Endothelial cell of umbilical vein (primary cell): ENCODE data around the gene DNAH6. TPM values are rescaled to one million over a fixed set of nuclear protein-coding genes. Genes with fewer than 3 reads are reported as not detected.

Experiments used
- BruUV-seq: library from RNA; stranded (reverse); fragments of 400-500 nt; replicated peaks from 2 replicates; lab custom pipeline; 2021; lab: Mats Ljungman, UMichigan
- CTCF ChIA-PET: fragments of 300-600, 350-600 bp; sonication (Branson Sonifier 250); formaldehyde crosslinking; loops from one replicate; lab custom pipeline; 2021; ENCODE audit warnings: antibody characterized with exemption, inconsistent platforms; lab: Charles Lee
- POLR2A ChIA-PET: fragments of 300-600, 350-600 bp; sonication (Branson Sonifier 250); formaldehyde crosslinking; loops from one replicate; lab custom pipeline; 2021; ENCODE audit warnings: antibody characterized with exemption, inconsistent platforms; lab: Charles Lee
- DNase-seq: peaks from one replicate; pipeline ENCODE4 v3.0.0-alpha.2; 2011; ENCODE audit warnings: low read depth, low spot score
- FAIRE-seq: peaks from 2 replicates; lab custom pipeline; 2011; peaks lifted over from hg19 to GRCh38; lab: Jason Lieb, UNC
- H2AFZ ChIP-seq: 2 replicates; pipeline ENCODE4 v1.6.0; 2012; ENCODE audit warnings: low read depth, low read length, control low read depth, inconsistent platforms
- H3K27ac ChIP-seq: 2 replicates; pipeline ENCODE4 v1.5.1; 2011; ENCODE audit warnings: low read depth, mild to moderate bottlenecking, control low read depth, low read length, moderate library complexity; ENCODE audit not compliant: insufficient read depth
- H3K27me3 ChIP-seq, 2 experiments: 2 replicates each; pipeline versions ENCODE4 v1.6.0 to v1.6.1; 2011; ENCODE audit warnings: low read length in 2 of 2, mixed read lengths in 1 of 2; ENCODE audit not compliant: control insufficient read depth in 2 of 2, insufficient read depth in 2 of 2
- H3K36me3 ChIP-seq, 2 experiments: 2 replicates in 1 of 2; 3 replicates in 1 of 2; pipeline ENCODE4 v1.5.1; 2011; ENCODE audit warnings: low read length in 2 of 2, mild to moderate bottlenecking in 1 of 2, moderate library complexity in 1 of 2; ENCODE audit not compliant: control insufficient read depth in 2 of 2, insufficient read depth in 2 of 2; ENCODE audit errors: extremely low read depth in 1 of 2
- H3K4me1 ChIP-seq: 3 replicates; pipeline ENCODE4 v1.5.1; 2011; ENCODE audit warnings: mild to moderate bottlenecking, low read length; ENCODE audit not compliant: control insufficient read depth, insufficient read depth; ENCODE audit errors: extremely low read depth
- H3K4me2 ChIP-seq: 2 replicates; pipeline ENCODE4 v1.6.1; 2011; ENCODE audit warnings: low read length, control low read depth, mixed read lengths; ENCODE audit not compliant: insufficient read depth
- H3K4me3 ChIP-seq, 3 experiments: fragments of 200-600 bp in 1 of 3; sonication (generic), shearing (Covaris generic) in 1 of 3; replicated peaks in 1 of 3; 2 replicates each; pipeline ENCODE4 v1.5.1; 2011 to 2016; ENCODE audit warnings: control low read depth in 3 of 3, low read length in 3 of 3, mild to moderate bottlenecking in 2 of 3, inconsistent platforms in 1 of 3, low read depth in 1 of 3, moderate library complexity in 1 of 3; ENCODE audit not compliant: insufficient read depth in 1 of 3
- H3K79me2 ChIP-seq: 2 replicates; pipeline ENCODE4 v1.6.0; 2012; ENCODE audit warnings: low read length, inconsistent platforms; ENCODE audit not compliant: control insufficient read depth, insufficient read depth
- H3K9ac ChIP-seq: replicated peaks from 2 replicates; pipeline ENCODE3; 2011; ENCODE audit warnings: low read length, control low read depth; ENCODE audit not compliant: insufficient read depth; ENCODE audit errors: extremely low read depth
- H3K9me1 ChIP-seq: replicated peaks from 3 replicates; pipeline ENCODE4 v1.6.0; 2011; ENCODE audit warnings: mild to moderate bottlenecking, low read length; ENCODE audit not compliant: control insufficient read depth, insufficient read depth; ENCODE audit errors: extremely low read depth
- H3K9me3 ChIP-seq: replicated peaks from 2 replicates; pipeline ENCODE4 v1.5.1; 2012; ENCODE audit warnings: low read length, inconsistent platforms; ENCODE audit not compliant: control insufficient read depth, insufficient read depth
- H4K20me1 ChIP-seq: replicated peaks from 2 replicates; pipeline ENCODE3; 2011; ENCODE audit warnings: mild to moderate bottlenecking, low read length; ENCODE audit not compliant: control insufficient read depth, insufficient read depth; ENCODE audit errors: extremely low read depth
- CTCF ChIP-seq, 2 donors: IDR thresholded peaks; 1 replicate in 1 of 2; 2 replicates in 1 of 2; pipeline ENCODE4 v1.5.1; 2011; ENCODE audit warnings: low read length in 2 of 2, mild to moderate bottlenecking in 2 of 2, moderate library complexity in 2 of 2, control low read depth in 1 of 2, inconsistent platforms in 1 of 2, low read depth in 1 of 2; ENCODE audit not compliant: insufficient read depth in 1 of 2; ENCODE audit errors: extremely low read depth in 1 of 2
- EZH2 ChIP-seq: IDR thresholded peaks from 2 replicates; pipeline ENCODE4 v1.6.1; 2012; ENCODE audit warnings: borderline replicate concordance, low read depth, mild to moderate bottlenecking, moderate library complexity, low read length, inconsistent platforms; ENCODE audit not compliant: severe bottlenecking
- FOS ChIP-seq: IDR thresholded peaks from 2 replicates; pipeline ENCODE4 v1.6.1; 2011; ENCODE audit warnings: mild to moderate bottlenecking, low read length, moderate library complexity, borderline replicate concordance; ENCODE audit not compliant: insufficient read depth
- GATA2 ChIP-seq: IDR thresholded peaks from 2 replicates; pipeline ENCODE4 v1.7.0; 2011; ENCODE audit warnings: low read depth, mild to moderate bottlenecking, moderate library complexity, mixed read lengths, low read length; ENCODE audit not compliant: insufficient read length, insufficient read depth
- JUN ChIP-seq: IDR thresholded peaks from 2 replicates; pipeline ENCODE4 v1.6.1; 2011; ENCODE audit warnings: borderline replicate concordance, low read depth; ENCODE audit not compliant: insufficient read length, insufficient read depth
- MAX ChIP-seq: IDR thresholded peaks from 2 replicates; pipeline ENCODE4 v1.6.1; 2011; ENCODE audit not compliant: insufficient read depth, insufficient read length
- MYC ChIP-seq: IDR thresholded peaks from one replicate; pipeline ENCODE4 v1.6.1; 2011; ENCODE audit warnings: mild to moderate bottlenecking, low read depth, low read length
- POLR2A ChIP-seq: IDR thresholded peaks from 2 replicates; pipeline ENCODE4 v1.6.1; 2012; ENCODE audit warnings: low read depth, mild to moderate bottlenecking, control low read depth, low read length
- POLR2AphosphoS5 ChIP-seq: IDR thresholded peaks from 2 replicates; pipeline ENCODE4 v1.6.1; 2012; ENCODE audit warnings: low read depth, mild to moderate bottlenecking, control low read depth, low read length, moderate library complexity; ENCODE audit not compliant: insufficient read depth
- dilution Hi-C: fragments of 300-500 bp; cut with MboI; formaldehyde crosslinking; loops from one replicate; pipeline ENCODE4 v1.15.0; 2019; ENCODE audit warnings: low sequenced_read_pairs; ENCODE audit not compliant: extremely low pct_ligation_motif_present
- intact Hi-C: fragments of 100-400 bp; cut with micrococcal nuclease; formaldehyde crosslinking; loops from one replicate; pipeline ENCODE4 v1.10.0; 2022
- polyA plus RNA-seq, 4 experiments: library from polyadenylated mRNA; depleted of rRNA in 3 of 4; stranded (reverse) in 3 of 4; unstranded in 1 of 4; fragments of >200 nt; gene quantifications; 2 replicates each; pipeline versions ENCODE4 v1.2.1 to v1.2.3, GENCODE V29; 2011 to 2012; ENCODE audit warnings: missing spikeins in 1 of 4
- total RNA-seq: library from RNA; stranded (reverse); gene quantifications from 2 replicates; pipeline ENCODE4 v1.2.3, GENCODE V29; 2021

DNAH6 gene
- total and polyA plus RNA-seq, 2 donors (not counting 3 experiments of a cell fraction or from before 2014, with no cell fraction given), result 0.24 TPM; not detected in 1

GRCh38 chr2:84628486-84628885, 112.2 kb downstream of the DNAH6 start:
- H4K20me1 ChIP-seq, result no peaks in the 10 kb centered on the region
- no peak overlapping the region for H3K9ac ChIP-seq
- intact Hi-C loops (no loop called here), dilution Hi-C loops (no loop called here)
- H3K4me1 ChIP-seq, result no peaks in the 10 kb centered on the region
- CTCF ChIA-PET, result no interaction called here
- H3K79me2 ChIP-seq, result no peaks in the 10 kb centered on the region
- BruUV-seq, result no TSS peak
- no peak for DNase-seq
- TF ChIP-seq FOS, result no peak
- no peak for TF ChIP-seq JUN
- no peak for TF ChIP-seq POLR2AphosphoS5
- no peak for TF ChIP-seq MAX
- TF ChIP-seq POLR2A, result no peak
- no peak for TF ChIP-seq MYC
- no peak for TF ChIP-seq GATA2
- no peak for TF ChIP-seq EZH2
- TF ChIP-seq CTCF (IDR thresholded peaks at IDR 0.05; ENCODE audit: extremely low read depth in 1 of 2, insufficient read depth in 1 of 2, low read depth in 1 of 2, low read length in 2 of 2), result no peak
- no peaks in the 10 kb centered on the region for H3K9me3 ChIP-seq
- H2AFZ ChIP-seq, result no peak overlapping the region
- H3K27ac ChIP-seq, result no peak overlapping the region
- no peaks in the 10 kb centered on the region for H3K36me3 ChIP-seq
- peaks cover 2 to 6% of the 10 kb centered on the region in 2 experiments for H3K27me3 ChIP-seq
- no peak overlapping the region for H3K4me2 ChIP-seq
- FAIRE-seq, result no peak
- H3K4me3 ChIP-seq, result no peak overlapping the region
- H3K9me1 ChIP-seq, result no peaks in the 10 kb centered on the region
- POLR2A ChIA-PET, result no interaction called here
